Measurements from ENCODE around the gene TAGAP.

The TAGAP gene

DNA sequence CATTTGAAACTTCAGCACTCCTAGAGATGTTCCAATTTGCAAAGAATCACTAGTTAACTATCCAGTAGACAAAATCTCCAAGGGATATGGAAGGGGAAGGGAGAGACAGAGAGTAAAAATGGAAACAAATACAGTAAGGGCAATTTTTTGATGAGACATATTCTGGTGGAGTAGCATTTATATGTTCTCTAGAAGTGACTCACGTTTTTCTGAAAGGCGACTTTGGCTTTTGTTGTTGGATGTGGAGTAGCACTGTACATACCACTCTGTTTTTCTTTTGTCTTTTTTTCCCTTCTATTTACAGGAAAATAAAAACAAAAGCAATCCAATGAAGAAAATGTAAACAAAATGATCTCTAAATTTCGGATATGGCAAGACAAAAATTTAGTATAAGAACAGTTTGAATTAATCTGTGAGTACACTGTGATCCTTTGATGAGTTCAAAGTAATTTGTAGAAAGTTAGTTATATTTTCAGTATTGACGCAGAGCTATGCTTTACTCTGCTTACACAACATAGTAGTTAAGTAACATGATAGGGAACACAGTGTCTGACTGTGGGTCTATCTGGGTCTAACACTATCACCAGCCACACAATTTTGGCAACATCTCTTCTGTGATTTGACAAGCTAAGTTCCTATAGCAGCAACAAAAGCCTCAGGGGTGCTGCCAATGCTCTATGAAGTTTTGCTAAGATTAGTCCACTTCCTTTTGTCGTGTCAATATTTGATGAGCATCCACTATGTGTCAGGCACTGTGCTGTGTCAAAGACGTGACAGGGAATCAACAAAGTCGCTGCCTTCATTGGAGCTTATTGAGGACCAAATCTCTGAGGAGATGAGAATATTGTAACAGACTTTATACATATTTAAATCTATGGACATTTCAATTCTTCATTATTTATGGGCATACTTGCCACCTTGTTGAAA is 27.3 kb upstream of the TAGAP start:
- no peak for DNase-seq

GRCh38 chr6:159068904-159069578 is 24.2 kb upstream of the TAGAP start:
- no peak for DNase-seq

DNA sequence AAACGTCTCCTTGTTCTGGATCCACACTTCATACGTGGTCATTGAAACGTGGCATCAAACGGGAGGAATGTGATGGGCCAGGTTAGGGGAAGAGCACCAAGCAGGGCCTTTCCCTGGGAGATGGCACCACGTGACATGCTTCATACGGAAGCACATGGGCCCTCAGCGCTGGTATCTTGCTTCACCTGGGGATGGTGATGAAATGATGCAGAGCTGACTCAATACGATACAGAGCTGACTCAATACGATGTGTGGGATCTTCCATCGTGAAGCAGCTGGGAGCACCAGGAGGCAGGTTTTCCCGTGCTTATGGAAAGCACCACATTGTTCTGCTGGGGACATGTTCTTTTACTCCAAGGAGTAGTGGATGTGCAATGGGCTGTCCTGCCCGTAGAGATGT is 22.5 kb upstream of the TAGAP start:
- DNase-seq = no peak

DNA sequence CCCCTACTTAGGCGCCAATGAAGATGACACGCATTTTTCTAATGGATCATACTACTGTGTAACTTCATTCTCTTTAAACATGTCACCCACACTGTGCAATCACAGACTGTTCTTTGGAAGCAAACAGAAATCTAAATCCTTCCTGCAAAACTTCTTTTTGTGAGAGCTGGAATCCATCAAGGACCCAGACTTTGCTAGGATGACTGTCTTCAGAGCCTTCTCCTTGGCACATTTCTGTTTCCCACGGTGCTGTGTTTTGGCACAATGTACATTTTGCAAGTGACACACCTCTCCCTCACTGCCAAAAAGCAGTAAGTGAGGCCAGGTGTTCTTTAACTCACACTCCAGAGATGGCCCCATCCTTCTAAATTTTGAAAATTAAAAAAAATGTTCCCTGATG is 21.7 kb upstream of the TAGAP start:
- DNase-seq = no peak

- no peak for DNase-seq
These were observed 21.1 kb upstream of the TAGAP start for GRCh38 chr6:159065759-159066329.

DNA sequence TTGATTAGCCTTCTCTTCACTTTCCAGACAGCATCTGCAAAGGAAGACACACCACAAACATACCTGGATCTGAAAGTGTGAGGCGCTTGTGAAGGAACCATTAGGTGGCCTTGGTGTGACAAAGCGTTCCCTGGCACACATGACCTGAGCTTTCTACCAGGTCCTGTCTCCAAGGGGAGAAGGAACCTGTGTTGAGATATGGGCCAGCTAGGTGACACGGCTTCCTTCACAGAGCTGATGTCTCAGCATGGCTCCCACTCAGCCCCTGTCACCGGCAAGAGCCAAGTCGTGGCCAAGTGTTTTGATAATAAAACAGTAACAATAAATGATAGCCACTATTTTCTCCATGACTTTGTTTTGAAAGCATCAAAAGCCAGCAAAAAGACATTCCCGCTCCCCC is 20.3 kb upstream of the TAGAP start:
- DNase-seq = no peak

DNA sequence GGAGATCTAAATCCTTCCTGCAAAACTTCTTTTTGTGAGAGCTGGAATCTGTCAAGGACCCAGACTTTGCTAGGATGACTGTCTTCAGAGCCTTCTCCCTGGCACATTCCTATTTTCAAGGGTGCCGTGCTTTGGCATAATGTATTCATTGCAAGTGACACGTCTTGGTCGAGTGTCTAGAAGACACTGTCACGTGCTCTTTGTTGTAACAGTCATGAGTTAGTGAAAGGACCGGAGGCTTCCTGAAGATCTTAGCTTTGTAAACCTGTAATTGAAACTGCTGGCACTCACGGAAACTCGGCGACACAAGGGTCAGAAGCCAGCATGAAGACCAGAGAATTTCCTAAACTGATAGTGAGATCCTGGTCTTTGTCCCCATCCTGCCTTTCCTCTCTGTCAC is 19.7 kb upstream of the TAGAP start:
- DNase-seq = no peak

- DNase-seq = no peak
These were observed 18.8 kb upstream of the TAGAP start for GRCh38 chr6:159063549-159063948.

DNA sequence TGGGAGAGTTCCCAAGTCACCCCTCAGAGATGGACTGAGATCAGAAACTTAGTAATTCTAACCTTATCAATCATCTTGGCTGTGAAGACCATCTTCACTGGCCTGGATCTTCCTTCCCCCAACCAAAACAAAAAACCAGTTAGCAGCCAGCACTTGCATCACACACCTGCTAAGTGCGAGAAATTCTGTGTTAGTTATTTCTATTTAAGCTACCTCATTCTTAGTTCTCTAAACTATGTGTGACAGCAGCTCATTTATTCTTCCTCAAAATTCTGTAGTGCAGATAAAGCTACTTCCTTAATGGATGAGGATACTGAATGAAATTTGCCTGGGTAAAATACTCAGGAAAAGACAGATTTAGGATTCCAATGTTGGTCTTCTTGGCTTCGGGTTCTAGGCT is 18.2 kb upstream of the TAGAP start:
- DNase-seq = no peak

GRCh38 chr6:159062564-159062945 is 17.8 kb upstream of the TAGAP start:
- no peak for DNase-seq

GRCh38 chr6:159061805-159062563 is 17.2 kb upstream of the TAGAP start:
- DNase-seq = no peak

- DNase-seq = no peak
These were observed 16.4 kb upstream of the TAGAP start for GRCh38 chr6:159061146-159061545.

DNA sequence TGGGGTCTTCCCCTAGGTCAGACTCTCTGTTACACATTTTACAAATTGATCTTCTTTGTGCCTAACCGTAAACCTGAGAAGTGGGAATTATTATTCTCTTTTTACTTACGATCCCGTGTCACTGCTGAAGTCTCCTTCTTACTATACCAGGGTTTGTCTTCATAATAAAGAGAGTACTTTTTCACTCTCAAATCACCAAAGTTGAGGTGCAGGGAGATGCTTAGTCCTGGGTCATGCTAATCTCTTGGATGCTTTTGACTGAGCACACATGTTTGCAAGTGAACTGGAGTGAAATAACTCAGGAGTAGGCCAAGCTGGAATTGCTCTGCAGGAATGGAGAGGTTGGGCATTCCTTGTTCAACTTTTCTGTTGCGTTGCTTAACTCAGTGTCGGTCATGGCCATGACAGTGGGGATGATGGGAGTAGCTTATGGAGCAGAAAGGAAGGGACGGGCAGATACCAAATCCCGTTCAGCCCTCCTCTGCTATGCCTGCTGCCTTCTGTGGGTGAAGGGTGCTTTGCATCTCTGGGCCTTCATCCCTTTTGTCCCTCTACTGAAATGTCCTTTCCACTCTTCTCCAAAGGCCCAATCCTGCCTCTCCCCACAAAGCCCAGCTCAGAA is 15.2 kb upstream of the TAGAP start:
- DNase-seq = no peak

DNA sequence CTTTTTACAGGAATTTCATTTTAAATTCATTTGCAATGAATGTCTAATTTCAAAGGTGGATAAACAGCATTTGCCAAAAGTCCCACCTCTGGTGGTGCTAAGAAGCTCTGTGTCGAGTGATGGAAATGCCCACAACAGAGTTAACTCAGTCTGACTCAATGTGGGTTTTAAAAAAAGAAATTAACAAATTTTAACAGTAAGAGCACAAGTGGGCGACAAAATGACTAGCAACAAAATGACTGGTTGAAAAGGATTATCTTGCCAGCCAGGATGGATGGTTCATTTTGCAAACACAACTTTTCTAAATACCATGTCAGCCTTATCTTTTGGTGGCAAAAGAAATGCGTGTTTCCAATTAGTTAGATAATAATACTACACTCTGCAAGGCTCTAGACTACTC is 14.3 kb upstream of the TAGAP start:
- DNase-seq = no peak

- no peak for DNase-seq
These were observed 12.1 kb upstream of the TAGAP start for GRCh38 chr6:159056899-159057298.

DNA sequence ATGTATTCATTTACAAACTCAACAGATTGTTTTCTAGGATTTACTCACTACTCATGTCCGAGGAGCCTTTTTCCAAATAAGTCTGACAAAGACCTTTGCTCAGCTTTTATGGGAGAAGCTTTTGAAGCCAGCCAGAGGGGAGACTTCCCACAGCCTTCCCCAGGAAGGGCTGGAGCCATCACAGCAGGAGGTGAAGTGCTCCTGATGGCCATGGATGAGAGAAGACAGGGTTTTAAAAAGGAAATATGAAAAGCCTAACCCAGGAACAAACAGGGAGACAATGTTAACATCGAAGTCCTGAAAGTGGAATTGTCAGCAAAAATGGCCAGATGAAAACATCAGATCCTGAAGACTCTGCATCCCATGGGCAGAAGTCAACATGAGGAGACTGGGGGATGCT is 11.6 kb upstream of the TAGAP start:
- DNase-seq = no peak

- DNase-seq = no peak
These were observed 11.2 kb upstream of the TAGAP start for GRCh38 chr6:159056003-159056402.

DNA sequence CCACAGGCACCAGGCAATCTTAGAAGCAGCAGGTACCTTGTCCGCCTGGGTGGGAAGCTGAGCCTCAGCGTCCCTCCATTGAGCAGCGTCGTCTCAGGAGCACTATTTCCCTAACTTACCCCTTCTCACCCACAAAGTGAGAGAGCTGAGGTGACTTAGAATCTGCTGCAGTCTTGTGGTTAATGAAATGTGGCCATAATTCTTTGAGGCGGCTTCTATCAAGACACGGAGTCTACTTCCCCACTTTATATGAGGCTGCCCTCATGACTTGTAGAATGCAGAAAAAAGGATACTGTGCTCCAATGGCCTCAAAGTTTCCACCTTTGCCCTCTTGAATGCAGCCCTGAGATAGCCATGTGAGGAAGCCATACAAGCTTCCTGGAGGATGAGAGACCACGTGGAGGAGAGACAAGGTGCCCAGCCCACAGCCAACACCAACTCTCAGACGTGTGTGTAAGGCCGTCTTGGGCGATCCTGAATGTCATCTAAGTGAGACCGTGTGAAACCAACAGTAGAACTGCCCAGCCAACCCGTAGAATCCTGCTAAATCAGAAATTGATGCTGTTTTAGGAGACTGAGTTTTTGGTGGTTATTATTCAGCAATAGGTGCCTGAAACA is 9.1 kb upstream of the TAGAP start:
- no peak for DNase-seq

DNA sequence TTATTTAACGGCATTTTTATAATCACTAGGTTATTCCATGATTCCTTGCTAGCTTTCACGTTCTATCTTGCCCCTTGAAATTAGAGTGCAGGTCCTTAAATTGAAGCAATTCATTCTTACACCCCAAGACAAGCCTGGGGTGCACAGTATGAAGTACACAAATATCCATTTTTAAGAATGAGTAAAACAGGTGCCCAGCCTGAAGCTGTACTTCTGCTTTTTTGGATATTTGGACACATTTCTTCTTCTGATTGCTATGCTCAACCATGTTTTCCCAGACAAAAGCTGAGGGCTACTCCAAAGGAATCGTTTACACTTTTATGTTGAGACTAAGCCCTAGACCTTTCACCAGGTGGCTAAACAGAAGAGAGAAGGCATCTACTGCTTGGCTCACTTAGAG is 7.9 kb upstream of the TAGAP start:
- DNase-seq = no peak

- no peak for DNase-seq
These were observed 3.3 kb upstream of the TAGAP start for GRCh38 chr6:159047891-159048685.

- DNase-seq = no peak
These were observed 1.0 kb upstream of the TAGAP start for GRCh38 chr6:159045801-159046200.

GRCh38 chr6:159043947-159044346 is 844 bp downstream of the TAGAP start:
- peak; percentile 77 for DNase-seq
